Kidney (tissue), 14 donors: ENCODE results near the gene HSPA4. TPM values are rescaled to one million over a fixed set of nuclear protein-coding genes. Genes with fewer than 3 reads are reported as not detected.

Experiments
- DNase-seq, 5 donors: peaks; one replicate each; pipeline ENCODE4 v3.0.0-alpha.2; 2013 to 2020
- FAIRE-seq: peaks from 2 replicates; lab custom pipeline; 2012; peaks lifted over from hg19 to GRCh38; lab: Jason Lieb, UNC
- H3K27ac ChIP-seq, 2 donors: one replicate each; pipeline ENCODE4 v1.7.0; 2013; ENCODE audit warnings: low read depth in 2 of 2, low read length in 2 of 2, inconsistent platforms in 1 of 2
- H3K27me3 ChIP-seq: one replicate; pipeline ENCODE4 v1.7.1; 2013; ENCODE audit warnings: low read length, inconsistent platforms; ENCODE audit not compliant: control insufficient read depth, insufficient read depth
- H3K36me3 ChIP-seq, 3 donors: one replicate each; pipeline versions ENCODE4 v1.7.0 to v1.7.1; 2013; ENCODE audit warnings: low read length in 3 of 3, control low read depth in 1 of 3, inconsistent platforms in 1 of 3; ENCODE audit not compliant: insufficient read depth in 3 of 3, control insufficient read depth in 2 of 3
- H3K4me1 ChIP-seq, 3 donors: one replicate each; pipeline versions ENCODE4 v1.7.0 to v1.7.1; 2013; ENCODE audit warnings: low read length in 3 of 3, inconsistent platforms in 1 of 3, low read depth in 1 of 3; ENCODE audit not compliant: control insufficient read depth in 2 of 3, insufficient read depth in 2 of 3
- H3K4me3 ChIP-seq, 3 donors: one replicate each; pipeline versions ENCODE4 v1.7.0 to v1.8.1; 2013; ENCODE audit warnings: low read length in 3 of 3, control low read depth in 1 of 3, inconsistent platforms in 1 of 3
- H3K9ac ChIP-seq, 3 donors: one replicate each; pipeline versions ENCODE4 v1.7.0 to v1.7.1; 2013; ENCODE audit warnings: low read length in 3 of 3, control low read depth in 1 of 3, inconsistent platforms in 1 of 3
- H3K9me3 ChIP-seq, 3 donors: one replicate each; pipeline versions ENCODE4 v1.7.0 to v1.7.1; 2013; ENCODE audit warnings: low read length in 3 of 3, control low read depth in 1 of 3, inconsistent platforms in 1 of 3; ENCODE audit not compliant: control insufficient read depth in 2 of 3, insufficient read depth in 1 of 3
- CTCF ChIP-seq: IDR thresholded peaks from 3 replicates; pipeline ENCODE4 v1.5.1; 2012; ENCODE audit warnings: mild to moderate bottlenecking, moderate library complexity, borderline replicate concordance; ENCODE audit not compliant: insufficient read depth; ENCODE audit errors: extremely low read depth
- intact Hi-C: fragments of 100-400 bp; cut with DNase I; formaldehyde crosslinking; loops from one replicate; pipeline ENCODE4 v1.11.1; 2022
- polyA plus RNA-seq: library from polyadenylated mRNA; stranded (reverse); fragments of 350-450 nt; fragmentation: Illumina TruSeq; extraction: RNeasy Lipid Tissue Mini Kit (QIAGEN cat#74804); gene quantifications from one replicate; pipeline ENCODE4 v1.2.3, GENCODE V29; 2014; ENCODE audit warnings: low read depth, low replicate concordance; ENCODE audit not compliant: insufficient read depth
- total RNA-seq: library from RNA; stranded (reverse); fragmentation: NEBNext Ultra II Directional; extraction: Animal tissue kit (Norgen Biotek cat#: 25700); gene quantifications from one replicate; pipeline ENCODE4 v1.2.1, GENCODE V29; 2021
- donor health status: control.
- donor health status: control.
- donor health status: control.
- donor health status: control.
- donor health status: control.
- donor health status: DM: yes; HTN: yes; CAD: no.
- donor health status: Normal renal cell carcinoma (clear cell type).

The HSPA4 gene
- total and polyA plus RNA-seq, 2 donors from 2014 or later = 79.7 to 81.5 TPM

- H3K9ac ChIP-seq = no peak overlapping the region
- DNase-seq (no peak), FAIRE-seq (no peak)
- no peaks in the 10 kb centered on the region for H3K9me3 ChIP-seq
- H3K4me1 ChIP-seq = no peaks in the 10 kb centered on the region
- H3K36me3 ChIP-seq = no peaks in the 10 kb centered on the region
- H3K27ac ChIP-seq = no peak overlapping the region
- intact Hi-C loops = no loop called here
- H3K27me3 ChIP-seq = no peaks in the 10 kb centered on the region
- no peak for TF ChIP-seq CTCF
- H3K4me3 ChIP-seq = no peak overlapping the region
These were observed 69.9 kb downstream of the HSPA4 start for GRCh38 chr5:133121611-133122150.

- H3K4me3 ChIP-seq = no peak overlapping the region
- H3K4me1 ChIP-seq = no peaks in the 10 kb centered on the region
- no peaks in the 10 kb centered on the region for H3K27me3 ChIP-seq
- H3K9ac ChIP-seq = no peak overlapping the region
- FAIRE-seq (no peak), DNase-seq (no peak)
- no peaks in the 10 kb centered on the region for H3K9me3 ChIP-seq
- no peak for TF ChIP-seq CTCF
- no peaks in the 10 kb centered on the region for H3K36me3 ChIP-seq
- no peak overlapping the region for H3K27ac ChIP-seq
- intact Hi-C loops = no loop called here
These were observed 70.9 kb downstream of the HSPA4 start for GRCh38 chr5:133122711-133123110.

GRCh38 chr5:133123297-133123696 is 71.5 kb downstream of the HSPA4 start:
- no peak overlapping the region for H3K27ac ChIP-seq
- no peaks in the 10 kb centered on the region for H3K9me3 ChIP-seq
- H3K4me1 ChIP-seq = no peaks in the 10 kb centered on the region
- intact Hi-C loops = no loop called here
- no peak for TF ChIP-seq CTCF
- no peaks in the 10 kb centered on the region for H3K27me3 ChIP-seq
- no peak overlapping the region for H3K9ac ChIP-seq
- no peak for FAIRE-seq
- H3K4me3 ChIP-seq = no peak overlapping the region
- DNase-seq = no peak
- H3K36me3 ChIP-seq = no peaks in the 10 kb centered on the region

DNA sequence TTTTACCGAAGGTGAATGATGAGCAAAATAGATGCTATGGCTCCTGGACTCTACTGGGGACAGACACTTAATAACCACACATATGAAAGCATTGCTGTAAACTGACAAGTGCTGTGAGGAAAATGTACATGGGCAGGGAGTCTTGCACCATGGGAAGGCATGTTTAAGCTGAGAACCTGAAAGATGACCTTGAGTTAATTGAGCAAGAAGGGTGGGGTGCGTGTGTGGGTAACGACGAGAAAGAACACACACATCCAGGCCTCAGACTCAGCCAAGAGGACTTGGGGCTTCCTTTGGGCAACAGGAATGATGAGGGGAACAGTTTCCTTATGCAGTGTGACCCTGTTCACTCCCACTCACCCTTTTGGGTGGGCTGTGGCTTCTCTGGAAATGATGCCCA is 73.1 kb downstream of the HSPA4 start:
- DNase-seq = peak in 2 of 5 donors; percentile 12 to 16
- intact Hi-C loops = no loop called here
- Histone ChIP-seq H3K27ac (no peak overlapping the region), H3K4me3 (no peak overlapping the region), H3K9ac (no peak overlapping the region), H3K36me3 (no peaks in the 10 kb centered on the region), H3K27me3 (no peaks in the 10 kb centered on the region), H3K9me3 (no peaks in the 10 kb centered on the region), H3K4me1 (no peaks in the 10 kb centered on the region)
- no peak for FAIRE-seq
- TF ChIP-seq CTCF = no peak
